Middle frontal gyrus (tissue), 1 donor: Measurements from ENCODE around the gene ELP1.

ENCODE experiments used
- DNase-seq: peaks from one replicate; pipeline ENCODE4 v3.0.0-alpha.2; 2015; ENCODE audit warnings: low spot score; ENCODE audit errors: extremely low spot score

ELP1 gene

GRCh38 chr9:108882052-108882888, 51.7 kb downstream of the ELP1 start:
- no peak for DNase-seq

- no peak for DNase-seq
These were observed 53.1 kb downstream of the ELP1 start for GRCh38 chr9:108880738-108881316.

- no peak for DNase-seq
These were observed 56.4 kb downstream of the ELP1 start for GRCh38 chr9:108877524-108877923.

- no peak for DNase-seq
These were observed 57.5 kb downstream of the ELP1 start for GRCh38 chr9:108876425-108876824.

GRCh38 chr9:108874058-108874788, 59.7 kb downstream of the ELP1 start:
- DNase-seq, result no peak

GRCh38 chr9:108869092-108869725, 64.7 kb downstream of the ELP1 start:
- no peak for DNase-seq

- DNase-seq, result no peak
These were observed 66.1 kb downstream of the ELP1 start for GRCh38 chr9:108867829-108868228.

GRCh38 chr9:108867116-108867515, 66.8 kb downstream of the ELP1 start:
- DNase-seq, result no peak

GRCh38 chr9:108866001-108866420, 67.9 kb downstream of the ELP1 start:
- no peak for DNase-seq

GRCh38 chr9:108865037-108865436, 68.9 kb downstream of the ELP1 start:
- DNase-seq, result no peak

GRCh38 chr9:108864446-108864845, 69.5 kb downstream of the ELP1 start:
- no peak for DNase-seq

GRCh38 chr9:108863891-108864290, 70.0 kb downstream of the ELP1 start:
- no peak for DNase-seq

GRCh38 chr9:108861997-108862396, 71.9 kb downstream of the ELP1 start, which contains the start of gene ACTL7A:
TSS of gene ACTL7A (plus strand) at chr9:108862266. CDS start at chr9:108862323, 57 bp downstream.
- DNase-seq, result no peak

GRCh38 chr9:108861464-108861863, 72.5 kb downstream of the ELP1 start:
- no peak for DNase-seq

GRCh38 chr9:108860764-108861163, 73.2 kb downstream of the ELP1 start:
- DNase-seq, result no peak

- no peak for DNase-seq
These were observed 73.6 kb downstream of the ELP1 start for GRCh38 chr9:108860354-108860753.

GRCh38 chr9:108859459-108860114, 74.3 kb downstream of the ELP1 start:
- DNase-seq, result no peak

- DNase-seq, result no peak
These were observed 76.4 kb downstream of the ELP1 start for GRCh38 chr9:108857572-108857971.

GRCh38 chr9:108855888-108856287, 78.0 kb downstream of the ELP1 start, which contains the start of gene ACTL7B:
TSS of gene ACTL7B (minus strand) at chr9:108855986. CDS start at chr9:108855930, 56 bp downstream.
- no peak for DNase-seq

GRCh38 chr9:108855529-108855886, 78.4 kb downstream of the ELP1 start:
- DNase-seq, result no peak
